HUDEP-2 (cell line): ENCODE measurements around the gene MFSD2A.
"Not testable (repeated sequence)": the region's sequence is repeated elsewhere in the genome, so short reads cannot be mapped to it uniquely, and the experiment has no call there.

Experiments used
- DNase-seq, 76 experiments: peaks; one replicate each; lab custom pipeline; 2025; ENCODE audit not compliant: unreplicated experiment in 76 of 76; lab: John Stamatoyannopoulos, UW

MFSD2A gene

GRCh38 chr1:39940253-39940652 lies 14.7 kb upstream of the MFSD2A start:
- no peak for DNase-seq

GRCh38 chr1:39940980-39941871 lies 13.7 kb upstream of the MFSD2A start:
- DNase-seq, result no peak

- DNase-seq, result no peak
These were observed 11.3 kb upstream of the MFSD2A start for GRCh38 chr1:39943471-39944290.

GRCh38 chr1:39944410-39945112 lies 10.4 kb upstream of the MFSD2A start:
- peak in 1 of 76 experiments; percentile 27 for DNase-seq

- no peak for DNase-seq
These were observed 8.7 kb upstream of the MFSD2A start for GRCh38 chr1:39946216-39946615.

GRCh38 chr1:39947260-39947659 lies 7.7 kb upstream of the MFSD2A start:
- DNase-seq, result no peak

- DNase-seq, result no peak
These were observed 5.1 kb upstream of the MFSD2A start for GRCh38 chr1:39949891-39950290.

GRCh38 chr1:39951926-39952325 lies 3.0 kb upstream of the MFSD2A start:
- DNase-seq, result no peak

- DNase-seq, result no peak
These were observed 2.4 kb upstream of the MFSD2A start for GRCh38 chr1:39952359-39953110.

- DNase-seq, result no peak
These were observed 548 bp upstream of the MFSD2A start for GRCh38 chr1:39954324-39954869.

GRCh38 chr1:39955547-39956539 lies 898 bp downstream of the MFSD2A start:
- peak in 9 of 76 experiments; percentile 5 to 15 (median 11) for DNase-seq

- no peak for DNase-seq
These were observed 2.5 kb downstream of the MFSD2A start for GRCh38 chr1:39957299-39958015.

GRCh38 chr1:39958403-39959200 lies 3.7 kb downstream of the MFSD2A start:
- no peak for DNase-seq

- DNase-seq, result no peak
These were observed 4.8 kb downstream of the MFSD2A start for GRCh38 chr1:39959651-39960333.

GRCh38 chr1:39960431-39960958 lies 5.5 kb downstream of the MFSD2A start:
- peak in 72 of 76 experiments; percentile 30 to 87 (median 72) for DNase-seq

- DNase-seq, result no peak
These were observed 7.5 kb downstream of the MFSD2A start for GRCh38 chr1:39962450-39962825.

- DNase-seq, result not testable (repeated sequence)
These were observed 8.0 kb downstream of the MFSD2A start for GRCh38 chr1:39962964-39963363.
